Liver (tissue), 9 donors: Measurements from ENCODE around the gene PCNA. TPM values are rescaled to one million over a fixed set of nuclear protein-coding genes. Genes with fewer than 3 reads are reported as not detected.

Experiments used
- DNase-seq: peaks from one replicate; pipeline ENCODE4 v3.0.0-alpha.2; 2017; ENCODE audit warnings: low spot score
- H3K27ac ChIP-seq, 2 donors: one replicate each; pipeline ENCODE4 v1.7.0; 2013; ENCODE audit warnings: inconsistent platforms in 2 of 2, low read length in 2 of 2, control low read depth in 1 of 2, low read depth in 1 of 2, mild to moderate bottlenecking in 1 of 2
- H3K27me3 ChIP-seq, 4 donors: one replicate each; pipeline versions ENCODE4 v1.6.1 to v1.7.0; 2013; ENCODE audit warnings: low read length in 3 of 4, inconsistent platforms in 1 of 4, mild to moderate bottlenecking in 1 of 4, moderate library complexity in 1 of 4; ENCODE audit not compliant: control insufficient read depth in 4 of 4, insufficient read depth in 4 of 4
- H3K36me3 ChIP-seq, 4 donors: one replicate each; pipeline versions ENCODE4 v1.6.1 to v1.7.0; 2013; ENCODE audit warnings: low read length in 3 of 4, mild to moderate bottlenecking in 3 of 4, low read depth in 1 of 4, moderate library complexity in 1 of 4; ENCODE audit not compliant: control insufficient read depth in 4 of 4, insufficient read depth in 3 of 4
- H3K4me1 ChIP-seq, 4 donors: one replicate each; pipeline versions ENCODE4 v1.6.1 to v1.7.0; 2013; ENCODE audit warnings: low read length in 3 of 4, mild to moderate bottlenecking in 3 of 4, moderate library complexity in 1 of 4; ENCODE audit not compliant: control insufficient read depth in 4 of 4, insufficient read depth in 4 of 4
- H3K4me3 ChIP-seq, 3 donors: one replicate each; pipeline versions ENCODE4 v1.6.1 to v1.7.0; 2013; ENCODE audit warnings: low read length in 3 of 3, control low read depth in 1 of 3, low read depth in 1 of 3, mild to moderate bottlenecking in 1 of 3
- H3K9ac ChIP-seq, 2 donors: one replicate each; pipeline ENCODE4 v1.7.0; 2013; ENCODE audit warnings: low read length in 2 of 2, mild to moderate bottlenecking in 2 of 2, moderate library complexity in 2 of 2, control low read depth in 1 of 2, low read depth in 1 of 2
- H3K9me3 ChIP-seq, 4 donors: one replicate each; pipeline versions ENCODE4 v1.6.1 to v1.7.0; 2013; ENCODE audit warnings: low read length in 3 of 4; ENCODE audit not compliant: control insufficient read depth in 4 of 4
- FOXA1 ChIP-seq: IDR thresholded peaks from 2 replicates; pipeline ENCODE4 v1.6.1; 2016; ENCODE audit warnings: antibody characterized with exemption
- GABPA ChIP-seq, 2 donors: IDR thresholded peaks in 1 of 2; conservative IDR thresholded peaks in 1 of 2; 2 replicates each; pipeline ENCODE4 v1.6.1; 2016; ENCODE audit warnings: antibody characterized with exemption in 2 of 2, mild to moderate bottlenecking in 1 of 2, moderate library complexity in 1 of 2
- HNF4A ChIP-seq, 2 donors: conservative IDR thresholded peaks; 2 replicates each; pipeline ENCODE4 v1.6.1; 2016; ENCODE audit warnings: antibody characterized with exemption in 2 of 2, mild to moderate bottlenecking in 2 of 2
- HNF4G ChIP-seq: IDR thresholded peaks from 2 replicates; pipeline ENCODE4 v1.6.1; 2016; ENCODE audit warnings: antibody characterized with exemption
- NR2F2 ChIP-seq: IDR thresholded peaks from 2 replicates; pipeline ENCODE4 v1.6.1; 2016; ENCODE audit warnings: antibody characterized with exemption
- TAF1 ChIP-seq: conservative IDR thresholded peaks from 2 replicates; pipeline ENCODE4 v1.6.1; 2016; ENCODE audit warnings: antibody characterized with exemption, mild to moderate bottlenecking
- WGBS: extraction: QIAGEN DNeasy Blood & Tissue Kit; methylation state at CpG from one replicate; pipeline ENCODE4 v1.1.7; 2013; 5-methylcytosine and 5-hydroxymethylcytosine counted together
- polyA plus RNA-seq, 2 donors: library from polyadenylated mRNA; stranded (reverse) in 1 of 2; unstranded in 1 of 2; fragments of 200-250 nt in 1 of 2; fragments of >200 nt in 1 of 2; fragmentation: Nextera tagmentation in 1 of 2; extraction: Ambion mirVana in 1 of 2; gene quantifications; one replicate each; pipeline versions ENCODE4 v1.2.1 to v1.2.3, GENCODE V29; 2013 to 2015
- total RNA-seq, 2 donors: library from RNA; depleted of rRNA; stranded (reverse); fragments of >200 nt; gene quantifications; one replicate each; pipeline ENCODE4 v1.2.3, GENCODE V29; 2014
- TF ChIP-seq, protein P1 (sequence below): IDR thresholded peaks from 2 replicates; pipeline ENCODE4 v1.6.1; 2016; ENCODE audit warnings: antibody characterized with exemption
- TF ChIP-seq, protein P2 (sequence below): IDR thresholded peaks from 2 replicates; pipeline ENCODE4 v1.6.1; 2016; ENCODE audit warnings: antibody characterized with exemption, mild to moderate bottlenecking
- TF ChIP-seq, protein P3 (sequence below): IDR thresholded peaks from 2 replicates; pipeline ENCODE4 v1.6.1; 2016; ENCODE audit warnings: antibody characterized with exemption
- donor health status: healthy.
- donor health status: healthy.
- donor health status: healthy.
- donor health status: healthy.
- donor health status: healthy.

Gene PCNA
- total and polyA plus RNA-seq, 4 donors: 14.1 to 161 (median 23.8) TPM

DNA sequence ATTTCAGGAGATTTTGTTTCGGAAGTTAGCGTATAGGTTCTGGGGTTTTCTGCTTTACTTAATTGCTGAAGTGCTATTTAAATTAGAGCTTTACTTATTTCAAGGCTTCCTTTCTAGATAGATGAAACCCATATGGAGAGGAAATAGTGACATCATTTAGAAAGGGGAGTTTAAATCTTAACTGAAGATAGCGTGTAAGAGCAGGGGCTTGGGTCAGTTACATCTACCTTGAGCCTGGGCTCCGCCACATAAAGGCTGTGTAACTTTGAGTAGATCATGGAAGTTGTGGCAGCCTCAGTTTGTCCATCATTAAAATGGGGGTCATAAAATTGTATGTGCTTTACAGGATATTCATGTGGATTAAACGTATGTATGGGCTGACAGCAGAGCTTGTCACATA lies 11.7 kb upstream of the PCNA start:
- no peak overlapping the region for H3K27ac ChIP-seq
- no peak overlapping the region for H3K9ac ChIP-seq
- no peak for TF ChIP-seq FOXA1
- no peak for TF ChIP-seq GABPA (IDR thresholded peaks at IDR 0.05 in 1 of 2, conservative IDR thresholded peaks at IDR 0.05 in 1 of 2)
- TF ChIP-seq, protein P1, sequence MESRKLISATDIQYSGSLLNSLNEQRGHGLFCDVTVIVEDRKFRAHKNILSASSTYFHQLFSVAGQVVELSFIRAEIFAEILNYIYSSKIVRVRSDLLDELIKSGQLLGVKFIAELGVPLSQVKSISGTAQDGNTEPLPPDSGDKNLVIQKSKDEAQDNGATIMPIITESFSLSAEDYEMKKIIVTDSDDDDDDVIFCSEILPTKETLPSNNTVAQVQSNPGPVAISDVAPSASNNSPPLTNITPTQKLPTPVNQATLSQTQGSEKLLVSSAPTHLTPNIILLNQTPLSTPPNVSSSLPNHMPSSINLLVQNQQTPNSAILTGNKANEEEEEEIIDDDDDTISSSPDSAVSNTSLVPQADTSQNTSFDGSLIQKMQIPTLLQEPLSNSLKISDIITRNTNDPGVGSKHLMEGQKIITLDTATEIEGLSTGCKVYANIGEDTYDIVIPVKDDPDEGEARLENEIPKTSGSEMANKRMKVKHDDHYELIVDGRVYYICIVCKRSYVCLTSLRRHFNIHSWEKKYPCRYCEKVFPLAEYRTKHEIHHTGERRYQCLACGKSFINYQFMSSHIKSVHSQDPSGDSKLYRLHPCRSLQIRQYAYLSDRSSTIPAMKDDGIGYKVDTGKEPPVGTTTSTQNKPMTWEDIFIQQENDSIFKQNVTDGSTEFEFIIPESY: no peak
- no peak for TF ChIP-seq TAF1
- TF ChIP-seq HNF4A (conservative IDR thresholded peaks at IDR 0.05): no peak
- TF ChIP-seq, protein P2, sequence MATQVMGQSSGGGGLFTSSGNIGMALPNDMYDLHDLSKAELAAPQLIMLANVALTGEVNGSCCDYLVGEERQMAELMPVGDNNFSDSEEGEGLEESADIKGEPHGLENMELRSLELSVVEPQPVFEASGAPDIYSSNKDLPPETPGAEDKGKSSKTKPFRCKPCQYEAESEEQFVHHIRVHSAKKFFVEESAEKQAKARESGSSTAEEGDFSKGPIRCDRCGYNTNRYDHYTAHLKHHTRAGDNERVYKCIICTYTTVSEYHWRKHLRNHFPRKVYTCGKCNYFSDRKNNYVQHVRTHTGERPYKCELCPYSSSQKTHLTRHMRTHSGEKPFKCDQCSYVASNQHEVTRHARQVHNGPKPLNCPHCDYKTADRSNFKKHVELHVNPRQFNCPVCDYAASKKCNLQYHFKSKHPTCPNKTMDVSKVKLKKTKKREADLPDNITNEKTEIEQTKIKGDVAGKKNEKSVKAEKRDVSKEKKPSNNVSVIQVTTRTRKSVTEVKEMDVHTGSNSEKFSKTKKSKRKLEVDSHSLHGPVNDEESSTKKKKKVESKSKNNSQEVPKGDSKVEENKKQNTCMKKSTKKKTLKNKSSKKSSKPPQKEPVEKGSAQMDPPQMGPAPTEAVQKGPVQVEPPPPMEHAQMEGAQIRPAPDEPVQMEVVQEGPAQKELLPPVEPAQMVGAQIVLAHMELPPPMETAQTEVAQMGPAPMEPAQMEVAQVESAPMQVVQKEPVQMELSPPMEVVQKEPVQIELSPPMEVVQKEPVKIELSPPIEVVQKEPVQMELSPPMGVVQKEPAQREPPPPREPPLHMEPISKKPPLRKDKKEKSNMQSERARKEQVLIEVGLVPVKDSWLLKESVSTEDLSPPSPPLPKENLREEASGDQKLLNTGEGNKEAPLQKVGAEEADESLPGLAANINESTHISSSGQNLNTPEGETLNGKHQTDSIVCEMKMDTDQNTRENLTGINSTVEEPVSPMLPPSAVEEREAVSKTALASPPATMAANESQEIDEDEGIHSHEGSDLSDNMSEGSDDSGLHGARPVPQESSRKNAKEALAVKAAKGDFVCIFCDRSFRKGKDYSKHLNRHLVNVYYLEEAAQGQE: no peak
- TF ChIP-seq, protein P3, sequence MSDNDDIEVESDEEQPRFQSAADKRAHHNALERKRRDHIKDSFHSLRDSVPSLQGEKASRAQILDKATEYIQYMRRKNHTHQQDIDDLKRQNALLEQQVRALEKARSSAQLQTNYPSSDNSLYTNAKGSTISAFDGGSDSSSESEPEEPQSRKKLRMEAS: no peak
- no peak for TF ChIP-seq NR2F2
- 89% methylated on average over 5 of the region's 5 CpGs for WGBS
- H3K27me3 ChIP-seq: no peaks in the 10 kb centered on the region
- no peaks in the 10 kb centered on the region for H3K36me3 ChIP-seq
- H3K9me3 ChIP-seq: no peaks in the 10 kb centered on the region
- DNase-seq: no peak
- peaks cover 2 to 36% (median 31%) of the 10 kb centered on the region in 4 donors for H3K4me1 ChIP-seq
- no peak overlapping the region for H3K4me3 ChIP-seq

DNA sequence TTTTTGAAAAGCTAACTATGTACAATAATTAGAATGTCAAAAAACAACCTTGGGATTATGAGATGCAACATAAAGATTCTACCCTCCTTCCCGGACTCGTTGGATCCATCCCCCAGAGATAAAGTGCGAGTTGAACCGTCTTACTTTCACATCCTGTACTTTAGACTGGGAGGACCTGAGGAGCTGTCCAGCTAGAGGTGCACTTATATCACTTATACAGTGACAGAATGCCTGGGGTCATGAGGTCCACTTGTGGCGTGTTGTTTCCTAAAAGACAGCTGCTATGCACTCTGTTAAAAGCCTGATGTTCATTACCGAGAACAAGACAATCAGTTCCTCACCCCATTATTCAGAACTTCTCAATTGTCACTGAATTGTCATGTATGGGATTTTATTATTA lies 9.1 kb upstream of the PCNA start:
- Histone ChIP-seq H3K4me3 (no peak overlapping the region), H3K9ac (no peak overlapping the region), H3K27me3 (no peaks in the 10 kb centered on the region), H3K4me1 (peaks cover 0 to 20% (median 13%) of the 10 kb centered on the region in 4 donors), H3K27ac (no peak overlapping the region), H3K9me3 (no peaks in the 10 kb centered on the region), H3K36me3 (no peaks in the 10 kb centered on the region)
- WGBS: 54% methylated on average over 6 of the region's 6 CpGs
- no peak for DNase-seq
- TF ChIP-seq, protein P3: no peak
- TF ChIP-seq NR2F2: no peak
- TF ChIP-seq HNF4G: no peak
- peak in 1 of 2 donors; percentile 21 for TF ChIP-seq HNF4A (conservative IDR thresholded peaks at IDR 0.05)
- TF ChIP-seq, protein P2: peak; percentile 86
